GM12874 (cell line): ENCODE results near the gene KCTD16.

Experiments
- TF ChIP-seq, protein P1 (sequence below): IDR thresholded peaks from 2 replicates; pipeline ENCODE4 v1.5.1; 2011; ENCODE audit warnings: low read depth, mild to moderate bottlenecking, control low read depth, low read length, moderate library complexity; ENCODE audit not compliant: insufficient read depth

KCTD16 gene

DNA sequence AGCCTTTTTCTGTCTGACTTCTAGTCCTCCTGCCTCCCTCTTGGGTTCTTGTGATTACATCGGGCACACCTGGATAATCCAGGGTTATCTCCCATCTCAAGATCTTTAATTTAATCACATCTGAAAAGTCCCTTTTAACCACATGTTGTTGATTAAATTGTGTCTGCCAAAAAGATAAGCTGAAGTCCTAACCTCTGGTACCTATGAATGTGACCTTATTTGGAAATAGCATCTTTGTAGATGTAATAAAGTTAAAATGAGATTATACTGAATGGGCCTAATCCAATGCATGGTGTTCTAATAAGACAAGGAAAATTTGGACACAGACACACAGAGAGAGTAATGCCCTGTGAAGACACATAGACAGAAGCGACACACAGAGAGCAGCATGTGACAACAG lies 232.4 kb downstream of the KCTD16 start:
- TF ChIP-seq, protein P1, sequence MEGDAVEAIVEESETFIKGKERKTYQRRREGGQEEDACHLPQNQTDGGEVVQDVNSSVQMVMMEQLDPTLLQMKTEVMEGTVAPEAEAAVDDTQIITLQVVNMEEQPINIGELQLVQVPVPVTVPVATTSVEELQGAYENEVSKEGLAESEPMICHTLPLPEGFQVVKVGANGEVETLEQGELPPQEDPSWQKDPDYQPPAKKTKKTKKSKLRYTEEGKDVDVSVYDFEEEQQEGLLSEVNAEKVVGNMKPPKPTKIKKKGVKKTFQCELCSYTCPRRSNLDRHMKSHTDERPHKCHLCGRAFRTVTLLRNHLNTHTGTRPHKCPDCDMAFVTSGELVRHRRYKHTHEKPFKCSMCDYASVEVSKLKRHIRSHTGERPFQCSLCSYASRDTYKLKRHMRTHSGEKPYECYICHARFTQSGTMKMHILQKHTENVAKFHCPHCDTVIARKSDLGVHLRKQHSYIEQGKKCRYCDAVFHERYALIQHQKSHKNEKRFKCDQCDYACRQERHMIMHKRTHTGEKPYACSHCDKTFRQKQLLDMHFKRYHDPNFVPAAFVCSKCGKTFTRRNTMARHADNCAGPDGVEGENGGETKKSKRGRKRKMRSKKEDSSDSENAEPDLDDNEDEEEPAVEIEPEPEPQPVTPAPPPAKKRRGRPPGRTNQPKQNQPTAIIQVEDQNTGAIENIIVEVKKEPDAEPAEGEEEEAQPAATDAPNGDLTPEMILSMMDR: no peak

DNA sequence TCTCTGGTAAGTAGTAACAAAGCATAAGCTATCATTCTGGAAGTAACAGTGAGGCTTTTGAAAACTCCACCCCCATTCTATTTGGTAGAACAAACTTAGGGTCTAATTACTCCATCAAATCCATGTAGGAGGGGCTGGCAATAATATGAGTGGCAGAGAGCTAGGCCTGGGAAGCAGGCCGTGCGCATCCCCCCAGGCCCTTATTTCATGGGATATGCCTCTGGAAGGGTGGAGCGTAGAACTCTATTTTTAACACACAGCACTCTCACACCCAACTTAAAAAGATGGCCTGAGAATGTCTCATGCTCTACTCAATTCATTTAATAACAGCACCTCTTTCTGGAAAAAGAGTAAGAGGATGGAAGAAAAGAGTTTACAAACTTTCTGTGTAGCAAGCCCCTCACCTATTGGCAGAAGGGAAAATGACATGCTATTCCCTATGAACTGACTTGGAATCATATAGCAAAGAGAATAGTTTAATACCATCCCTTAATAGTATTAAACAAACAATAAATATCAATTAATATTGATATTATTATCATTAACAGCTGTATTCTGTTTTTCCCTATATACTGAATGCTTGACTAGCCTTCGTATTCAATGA lies 233.2 kb downstream of the KCTD16 start:
- TF ChIP-seq, protein P1: no peak

DNA sequence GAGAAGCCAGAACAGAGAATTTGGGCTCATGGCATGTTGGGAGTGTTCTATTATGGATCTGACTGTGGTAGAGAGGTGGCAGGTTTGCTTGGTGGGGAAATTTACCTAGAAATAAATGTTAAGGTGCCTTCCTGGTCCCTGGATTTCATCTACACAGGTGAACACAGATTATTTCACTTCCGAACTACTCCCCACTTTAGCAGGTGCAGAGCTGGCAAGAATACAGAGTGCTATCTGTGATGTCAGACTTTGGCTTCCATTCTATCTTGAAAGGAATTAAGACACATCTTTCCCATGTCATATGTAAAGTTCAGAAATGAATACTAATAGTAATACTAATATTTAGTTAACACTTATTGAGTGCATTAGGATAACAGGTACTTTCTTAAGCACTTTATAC lies 234.0 kb downstream of the KCTD16 start:
- TF ChIP-seq, protein P1: no peak

GRCh38 chr5:144405991-144406390 lies 235.3 kb downstream of the KCTD16 start:
- TF ChIP-seq, protein P1: no peak

DNA sequence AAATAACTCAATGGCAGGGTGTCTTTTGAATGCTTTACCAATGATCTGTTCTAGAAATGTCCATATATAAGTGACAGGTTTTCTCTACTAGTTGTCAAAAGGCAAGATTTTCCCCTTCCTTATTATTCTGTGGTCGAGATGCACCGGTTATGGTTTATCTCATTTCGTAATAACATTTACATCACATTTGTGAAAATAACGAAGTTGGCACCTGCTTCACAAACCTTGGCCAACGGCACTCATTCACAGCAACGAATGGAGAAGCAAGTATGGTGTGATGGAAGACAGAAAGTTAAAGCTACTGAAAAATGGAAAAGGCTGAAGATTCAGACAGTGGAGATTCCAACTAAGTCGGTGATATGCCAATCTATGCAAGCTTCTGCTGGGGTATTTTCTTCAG lies 235.8 kb downstream of the KCTD16 start:
- TF ChIP-seq, protein P1: no peak

GRCh38 chr5:144414202-144415029 lies 243.7 kb downstream of the KCTD16 start:
- TF ChIP-seq, protein P1: no peak

GRCh38 chr5:144416196-144416595 lies 245.5 kb downstream of the KCTD16 start:
- TF ChIP-seq, protein P1: no peak
